GM18508 (cell line): ENCODE results near the gene LCT.
A peak's percentile ranks its signal among the peaks of the same experiment; 100 is the strongest.
"Not testable (repeated sequence)": the region's sequence is repeated elsewhere in the genome, so short reads cannot be mapped to it uniquely, and the experiment has no call there.

Source experiments
- ATAC-seq: cut with Tn5 transposase; IDR thresholded peaks from one replicate; pipeline ENCODE4 v1.9.1; 2021; ENCODE audit warnings: moderate number of reproducible peaks; ENCODE audit not compliant: insufficient read depth, unreplicated experiment

LCT gene

DNA sequence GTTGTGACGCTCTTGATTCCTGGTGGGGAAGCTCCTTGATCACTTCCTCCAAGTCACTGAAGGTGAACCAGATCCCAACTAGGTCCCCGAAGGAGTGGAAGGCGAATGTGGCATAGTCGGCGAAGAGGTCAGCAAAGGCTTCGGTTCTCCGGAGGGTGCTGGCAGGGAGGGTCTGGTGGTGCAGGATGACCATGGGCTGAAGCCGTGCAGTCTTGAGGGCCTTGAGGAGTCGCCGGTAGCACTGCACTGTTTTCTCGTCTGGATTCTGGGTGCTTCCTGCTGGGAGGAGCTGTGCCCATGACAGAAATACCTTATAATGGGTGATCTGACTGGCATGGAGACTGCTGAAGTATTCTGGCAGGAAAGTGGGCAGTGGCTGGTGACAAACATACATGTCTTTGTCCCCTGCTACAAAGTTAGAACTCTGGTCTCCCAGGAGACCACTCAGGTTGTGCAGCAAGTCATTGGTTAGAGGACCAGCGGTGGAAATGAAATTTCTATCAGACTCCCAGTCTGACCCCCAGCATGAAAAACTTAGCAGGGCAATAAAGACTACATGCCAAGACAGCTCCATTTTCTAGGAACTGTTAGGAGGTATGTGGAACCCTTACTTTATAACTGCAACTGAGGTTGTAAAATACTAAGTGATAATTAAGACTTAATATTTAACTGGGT lies at the start of gene LCT:
TSS of gene LCT (minus strand) at position 589 of the 675 bp plus-strand sequence. CDS start at position 574, 15 bp downstream.
- ATAC-seq, result no peak

DNA sequence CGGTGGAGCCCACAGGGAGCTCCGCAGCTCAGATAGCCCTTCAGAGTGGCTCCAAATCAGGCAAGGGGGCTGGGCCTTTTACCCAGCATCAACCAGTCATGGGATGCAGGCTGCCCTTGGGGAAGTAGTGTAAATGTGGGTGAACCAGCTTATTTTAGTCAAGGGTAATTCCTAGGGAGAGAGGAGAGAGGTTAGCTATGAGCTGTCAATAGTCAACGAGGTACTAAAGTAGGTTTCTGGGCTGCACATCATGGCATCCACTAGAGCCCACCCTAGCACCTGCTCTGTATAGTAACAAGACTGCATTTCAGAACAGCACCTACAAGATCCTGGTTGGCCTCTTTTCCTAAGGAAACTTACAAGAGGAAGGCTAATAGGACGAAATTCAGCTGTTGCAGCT lies 48.7 kb upstream of the LCT start:
- ATAC-seq, result no peak

DNA sequence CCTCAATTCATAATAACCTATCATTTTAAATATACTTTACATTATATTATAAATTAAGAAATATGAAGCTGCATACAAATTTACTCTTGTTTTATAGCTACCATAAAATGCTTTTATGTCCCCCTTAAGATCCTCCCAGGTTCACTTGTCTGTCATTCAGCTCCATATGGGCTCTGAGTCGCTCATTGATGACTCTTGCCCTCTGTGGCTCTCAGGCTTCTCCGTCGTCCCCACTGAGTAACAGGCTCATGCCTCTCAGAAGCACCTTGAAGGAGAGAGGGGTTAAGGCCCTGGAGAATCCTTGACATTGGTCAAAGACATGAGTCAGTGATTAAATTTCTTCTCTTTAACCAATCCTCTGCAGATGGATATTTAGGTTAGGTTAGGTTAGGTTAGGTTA lies 45.4 kb upstream of the LCT start:
- ATAC-seq, result no peak

DNA sequence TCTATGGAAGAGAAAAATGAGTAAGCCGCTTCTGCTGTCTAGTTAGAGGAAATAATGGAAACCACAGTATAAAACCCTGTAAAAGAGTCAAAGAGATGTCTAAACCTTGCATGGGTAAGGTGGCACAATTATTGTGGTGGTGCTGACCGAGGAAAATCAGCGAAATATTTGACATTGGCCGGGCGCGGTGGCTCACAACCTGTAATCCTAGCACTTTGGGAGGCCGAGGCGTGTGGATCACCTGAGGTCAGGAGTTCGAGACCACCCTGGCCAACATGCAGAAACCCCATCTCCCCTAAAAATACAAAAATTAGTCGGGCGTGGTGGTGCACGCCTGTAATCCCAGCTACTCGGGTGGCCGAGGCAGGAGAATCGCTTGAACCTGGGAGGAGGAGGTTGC lies 39.8 kb upstream of the LCT start:
- not testable (repeated sequence) for ATAC-seq

DNA sequence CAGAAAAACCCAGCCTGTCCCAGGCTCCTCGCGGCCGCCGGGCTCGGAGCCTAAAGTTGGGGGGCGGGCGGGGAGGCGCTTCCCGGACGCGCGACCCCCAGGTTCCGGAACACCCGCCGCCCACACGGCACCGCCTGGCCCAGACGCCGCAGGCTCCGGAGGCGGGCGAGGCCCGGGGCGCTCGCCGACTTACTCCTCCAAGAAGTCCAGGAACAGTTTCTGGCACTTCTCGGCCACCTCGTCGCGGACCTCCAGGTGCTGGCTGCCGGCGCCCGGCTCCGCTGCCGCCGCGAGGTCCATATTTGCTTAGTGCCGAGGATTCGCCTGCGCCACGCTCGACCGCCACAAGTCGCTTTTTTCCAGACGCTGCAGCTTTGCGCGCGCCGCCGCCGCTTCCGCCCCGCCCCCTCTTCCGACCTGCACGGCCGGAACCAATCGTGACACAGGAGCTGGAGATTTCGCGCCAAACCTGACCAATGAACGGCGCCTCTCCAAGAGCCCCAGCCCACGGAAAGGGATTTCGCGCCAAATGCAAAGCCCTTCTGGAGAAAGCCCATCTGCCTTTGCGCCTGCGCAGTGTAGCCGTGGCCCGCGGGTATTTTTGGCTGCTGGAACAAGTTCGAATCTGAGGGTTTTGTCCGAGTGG lies 39.2 kb upstream of the LCT start, which contains the start of gene MCM6:
TSS of gene MCM6 (minus strand) at position 378 of the 646 bp plus-strand sequence. CDS start at position 300, 78 bp downstream.
- ATAC-seq, result peak; percentile 75

DNA sequence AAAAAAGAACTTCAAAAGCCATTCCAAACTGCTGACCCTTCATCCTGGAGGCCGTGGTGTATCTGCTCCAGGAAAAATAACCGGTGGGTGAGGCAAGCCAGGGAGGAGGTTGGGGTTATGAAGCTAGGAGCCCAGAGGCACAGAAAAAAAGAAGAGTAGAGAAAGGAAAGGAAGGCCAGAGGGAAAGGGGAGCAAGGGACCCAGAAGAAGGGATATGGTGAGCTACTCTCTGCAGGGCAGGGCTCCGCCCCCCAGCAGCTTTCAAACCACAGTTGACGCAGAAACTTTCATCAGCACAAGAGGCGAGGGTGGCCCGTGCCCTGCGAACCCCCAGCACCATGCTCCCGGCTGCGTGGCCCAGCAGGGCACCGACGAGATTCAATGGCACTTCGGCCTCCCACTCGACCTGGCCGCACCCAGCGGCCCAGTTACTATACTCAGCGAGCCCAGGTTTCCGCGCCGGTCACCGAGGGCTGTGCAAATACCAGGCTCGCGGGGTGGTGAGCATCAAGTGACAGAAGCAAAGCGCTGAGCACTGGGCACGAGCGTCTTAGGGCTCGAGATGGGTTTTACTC lies 38.6 kb upstream of the LCT start:
- ATAC-seq, result peak; percentile 39

DNA sequence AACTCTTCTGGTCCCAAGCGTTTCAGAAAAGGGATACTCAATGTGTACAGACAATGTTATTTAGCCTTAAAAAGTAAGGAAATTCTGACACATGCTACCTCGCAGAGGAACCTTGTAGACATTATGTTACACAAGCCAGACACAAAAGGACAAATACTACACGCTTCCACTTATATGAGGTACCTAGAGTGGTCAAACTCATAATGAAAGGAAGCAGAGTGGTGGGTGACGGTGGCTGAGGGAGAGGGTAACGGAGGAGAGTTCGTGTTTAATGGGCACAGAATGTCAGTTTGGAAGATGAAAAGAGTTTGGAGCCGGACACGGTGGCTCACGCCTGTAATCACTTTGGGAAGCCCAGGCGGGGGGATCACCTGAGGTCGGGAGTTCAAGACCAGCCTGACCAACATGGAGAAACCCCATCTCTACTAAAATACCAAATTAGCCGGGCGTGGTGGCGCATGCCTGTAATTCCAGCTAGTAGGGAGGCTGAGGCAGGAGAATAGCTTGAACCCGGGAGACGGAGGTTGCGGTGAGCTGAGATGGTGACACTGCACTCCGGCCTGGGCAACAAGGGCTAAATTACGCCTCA lies 37.9 kb upstream of the LCT start:
- no peak for ATAC-seq

DNA sequence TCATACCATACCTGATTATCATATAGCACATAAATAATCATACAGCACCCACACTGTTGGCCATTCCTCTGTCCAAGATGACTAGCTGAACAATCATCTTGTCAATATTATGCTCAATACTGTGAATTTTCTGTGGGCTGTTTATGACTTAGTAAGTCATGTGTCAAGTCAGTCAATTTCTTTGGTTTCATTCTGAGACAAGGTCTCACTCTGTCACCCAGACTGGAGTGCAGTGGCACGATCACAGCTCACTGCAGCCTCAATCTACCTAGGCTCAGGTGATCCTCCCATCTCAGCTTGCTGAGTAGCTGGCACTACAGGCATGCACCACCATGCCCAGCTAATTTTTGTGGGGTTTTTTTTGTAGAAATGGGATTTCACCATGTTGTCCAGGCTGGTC lies 33.6 kb upstream of the LCT start:
- ATAC-seq, result no peak

DNA sequence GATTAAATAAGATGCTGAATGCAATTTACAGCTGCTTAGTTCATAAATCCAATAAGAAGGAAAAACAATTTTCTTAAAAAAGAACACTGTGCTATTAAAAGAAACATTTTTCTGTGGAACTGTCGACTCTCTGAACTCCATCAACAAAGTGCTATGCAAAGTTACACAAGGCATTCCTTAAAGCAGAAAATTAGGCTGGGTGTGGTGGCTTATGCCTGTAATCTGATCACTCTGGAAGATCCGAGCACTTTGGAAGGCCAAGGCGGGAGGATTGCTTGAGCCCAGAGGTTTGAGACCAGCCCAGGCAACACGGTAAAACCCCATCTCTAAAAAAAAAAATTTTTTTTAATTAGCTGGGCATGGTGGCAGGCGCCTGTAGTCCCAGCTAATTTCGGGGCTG lies 26.2 kb upstream of the LCT start:
- no peak for ATAC-seq

DNA sequence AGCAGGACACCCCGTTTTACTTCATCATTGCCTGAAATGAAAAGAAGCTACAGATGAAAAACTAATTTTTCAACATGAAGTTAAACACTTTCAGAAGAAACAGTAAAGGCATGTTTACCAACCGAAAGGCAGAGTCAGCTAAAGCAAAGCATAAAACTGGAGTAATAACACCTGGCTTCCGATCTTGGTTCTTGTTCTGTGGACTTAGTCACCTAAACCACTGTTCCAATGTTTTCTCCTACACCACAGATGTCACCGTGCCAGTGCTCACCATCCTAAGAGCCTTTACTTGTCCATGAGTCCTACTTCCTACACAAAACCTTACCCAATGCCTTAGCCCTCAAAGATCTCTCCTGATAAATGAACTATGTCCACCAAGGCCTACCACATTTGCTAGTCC lies 25.7 kb upstream of the LCT start:
- no peak for ATAC-seq

DNA sequence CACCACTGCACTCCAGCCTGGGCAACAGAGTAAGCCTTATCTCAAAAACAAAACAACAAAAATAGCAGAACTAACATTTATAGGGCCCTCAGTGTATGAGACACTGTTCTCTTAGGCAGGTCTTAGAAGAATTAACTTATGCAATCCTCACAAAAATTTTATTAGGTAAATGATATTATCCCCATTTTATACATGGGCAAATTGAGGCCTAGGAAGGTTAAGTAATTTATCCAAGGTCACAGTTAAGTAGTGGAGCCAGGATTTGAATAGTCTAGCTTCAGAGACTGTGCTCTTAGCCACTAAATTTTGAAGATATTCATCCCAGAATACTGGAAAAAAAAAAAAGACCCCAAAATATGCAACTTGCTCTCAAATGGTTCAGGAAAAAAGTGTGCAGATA lies 16.4 kb upstream of the LCT start:
- ATAC-seq, result no peak

DNA sequence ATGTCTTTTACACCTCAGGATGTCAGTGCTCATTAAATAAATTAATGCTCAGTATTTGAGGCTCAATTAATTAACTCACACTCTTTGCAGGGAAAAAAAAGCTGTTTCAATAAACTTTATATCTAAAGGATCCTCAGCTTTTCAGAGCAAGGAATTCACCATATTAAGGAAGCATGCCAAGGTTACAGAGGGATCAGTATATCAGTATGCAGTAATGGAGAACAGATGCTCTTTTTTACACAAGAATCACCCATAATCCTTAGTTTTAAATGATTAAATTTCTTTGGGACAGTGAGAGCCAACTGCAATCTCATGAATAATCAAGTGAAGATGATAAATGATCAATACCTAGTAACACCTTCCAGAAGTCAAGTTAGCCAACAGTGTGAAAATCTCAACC lies 14.9 kb upstream of the LCT start:
- no peak for ATAC-seq

DNA sequence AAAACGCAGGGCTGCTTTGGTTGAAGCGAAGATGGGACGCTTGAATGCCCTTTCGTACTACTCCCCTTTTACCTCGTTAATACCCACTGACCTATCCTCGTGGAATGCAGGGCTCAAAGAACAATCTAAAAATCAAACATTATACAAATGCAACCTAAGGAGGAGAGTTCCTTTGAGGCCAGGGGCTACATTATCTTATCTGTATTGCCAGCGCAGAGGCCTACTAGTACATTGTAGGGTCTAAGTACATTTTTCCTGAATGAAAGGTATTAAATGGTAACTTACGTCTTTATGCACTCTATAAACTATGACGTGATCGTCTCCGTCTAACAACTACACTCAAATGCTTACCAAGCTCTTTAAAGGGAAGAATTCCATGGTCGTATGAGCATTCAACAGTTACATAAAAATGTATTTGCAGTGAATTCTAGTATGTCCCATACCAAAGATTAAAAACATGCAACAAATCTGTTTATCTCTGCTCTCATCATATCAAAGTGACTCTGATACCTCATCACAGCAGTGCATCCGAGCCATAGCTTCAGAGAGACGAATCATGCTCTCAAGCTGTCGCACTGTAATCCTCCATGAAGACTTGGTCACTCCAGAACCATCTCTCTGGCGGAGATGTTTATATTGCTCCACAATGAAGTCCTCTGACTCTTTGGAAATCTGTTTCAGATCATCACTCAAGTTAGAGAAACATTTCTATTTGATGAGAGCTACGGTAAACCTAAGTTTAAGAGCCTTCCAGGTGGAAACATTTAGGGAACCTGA lies 14.1 kb upstream of the LCT start:
- no peak for ATAC-seq

DNA sequence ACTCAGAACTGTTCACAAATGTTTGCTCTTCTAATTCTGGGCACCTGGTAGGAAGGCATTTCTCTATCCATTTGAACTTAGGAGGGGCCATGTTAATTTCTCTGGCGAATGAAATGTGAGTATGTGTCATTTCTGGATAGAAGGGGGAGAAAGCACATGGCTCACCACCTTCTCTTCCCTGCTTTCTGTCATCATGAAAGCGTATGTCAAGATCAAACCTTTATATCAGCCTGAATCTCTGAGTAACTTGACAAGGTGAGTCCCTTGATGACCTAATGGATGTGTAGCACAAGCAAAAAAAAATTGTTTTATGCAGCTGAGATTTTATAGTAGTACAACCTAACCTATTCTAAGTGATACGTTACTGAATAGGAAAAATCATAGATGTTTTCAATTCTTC lies 12.1 kb upstream of the LCT start:
- ATAC-seq, result no peak

DNA sequence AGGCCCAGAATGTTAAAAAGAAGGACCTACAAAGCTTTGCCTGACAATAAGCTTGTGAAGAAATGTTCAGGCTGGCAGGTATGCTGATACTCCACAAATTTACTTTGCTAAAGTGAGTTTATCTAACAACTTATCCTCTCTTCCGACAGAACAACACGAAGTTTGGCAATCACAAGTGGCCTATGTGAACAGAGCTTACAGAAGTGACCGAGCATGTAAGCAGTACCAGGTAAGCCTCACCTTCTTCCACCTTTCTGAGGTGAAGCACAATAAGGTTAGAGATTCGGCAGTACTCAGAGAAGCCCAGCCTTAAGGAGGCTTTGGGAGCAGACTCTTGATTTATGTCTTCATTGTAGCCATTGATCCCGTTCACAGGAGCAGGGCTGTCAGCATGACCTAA lies 9.0 kb upstream of the LCT start:
- ATAC-seq, result no peak

DNA sequence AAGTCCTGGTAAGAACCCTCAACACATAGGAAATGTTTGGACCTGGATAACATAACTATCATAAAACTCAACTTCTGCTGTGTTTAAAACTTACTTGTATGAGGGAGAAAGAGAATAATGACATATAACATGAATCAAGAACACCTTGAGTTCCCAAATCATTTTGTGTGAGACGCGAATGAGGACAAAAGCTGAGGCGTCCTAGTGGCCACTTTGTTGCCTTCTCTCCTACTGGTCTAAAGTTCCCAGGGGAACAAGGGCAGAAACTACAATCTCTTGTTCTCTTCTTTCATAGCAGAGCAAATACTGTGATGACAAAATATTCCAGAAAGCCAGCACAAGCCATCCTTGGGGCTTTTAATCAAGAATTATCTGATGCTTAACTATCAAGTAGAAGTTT lies 8.3 kb upstream of the LCT start:
- no peak for ATAC-seq

DNA sequence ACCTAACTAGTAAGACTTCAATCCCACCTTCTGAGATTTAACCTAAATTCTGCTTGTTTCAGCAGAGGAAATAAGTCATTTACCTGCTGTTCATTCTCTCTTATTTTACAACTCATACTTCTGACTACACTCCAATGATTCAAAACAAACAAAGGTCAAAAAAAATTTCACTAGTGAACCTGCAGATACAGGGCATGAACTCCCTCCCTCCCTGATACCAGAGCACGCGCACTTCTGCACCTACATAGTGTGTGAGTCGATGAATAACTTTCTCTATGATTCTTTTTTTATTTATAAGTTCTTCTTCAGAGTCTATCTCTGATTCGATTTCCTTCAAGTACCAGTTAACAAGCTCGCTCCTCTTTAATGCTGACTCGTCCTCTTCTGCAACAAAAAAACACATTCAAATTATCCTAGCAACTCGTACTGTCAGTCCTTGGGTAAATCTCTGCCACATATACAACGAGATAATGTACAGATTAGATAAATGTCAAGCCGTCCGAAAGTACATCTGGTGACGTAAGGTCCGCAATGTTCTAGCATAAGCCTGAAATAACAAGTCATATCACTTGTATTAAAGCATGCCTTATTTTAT lies 7.4 kb upstream of the LCT start:
- ATAC-seq, result no peak

DNA sequence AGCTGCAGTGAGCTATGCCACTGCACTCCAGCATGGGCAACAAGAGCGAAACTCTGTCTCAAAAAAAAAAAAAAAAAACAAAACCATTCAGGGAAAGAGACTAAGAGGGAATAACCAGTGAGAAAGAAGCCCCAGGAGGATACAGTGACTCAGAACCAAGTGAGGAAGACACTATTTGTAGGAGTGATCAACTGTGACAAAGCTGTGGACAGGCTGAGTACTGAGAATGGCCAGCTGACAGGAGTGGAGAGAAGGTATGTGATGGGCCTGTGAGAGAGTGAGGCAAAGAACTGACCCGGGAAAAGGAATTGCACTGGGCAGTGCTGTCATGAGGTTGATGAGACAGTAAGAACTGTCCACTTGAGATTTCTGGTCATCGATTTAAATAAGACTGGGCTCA lies 6.7 kb upstream of the LCT start:
- no peak for ATAC-seq

DNA sequence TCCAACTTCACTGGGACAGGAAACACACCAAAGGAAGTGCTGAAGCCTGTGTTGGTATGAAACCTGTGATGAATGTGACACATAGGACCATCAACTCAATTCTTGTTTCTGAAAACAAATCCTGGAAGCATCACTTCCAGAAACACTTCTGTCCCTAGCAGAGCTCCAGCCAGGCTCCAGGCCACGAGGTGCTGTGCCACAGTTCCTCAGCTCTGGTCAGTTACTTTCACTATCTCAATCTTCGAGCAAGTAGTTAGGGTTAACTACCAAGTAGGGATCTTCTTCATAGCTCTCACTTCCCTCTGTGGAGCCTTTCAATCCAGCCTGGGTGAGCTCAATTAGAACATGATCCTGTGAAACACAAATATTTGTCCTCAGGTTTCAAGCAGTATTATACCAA lies 3.6 kb upstream of the LCT start:
- ATAC-seq, result no peak

DNA sequence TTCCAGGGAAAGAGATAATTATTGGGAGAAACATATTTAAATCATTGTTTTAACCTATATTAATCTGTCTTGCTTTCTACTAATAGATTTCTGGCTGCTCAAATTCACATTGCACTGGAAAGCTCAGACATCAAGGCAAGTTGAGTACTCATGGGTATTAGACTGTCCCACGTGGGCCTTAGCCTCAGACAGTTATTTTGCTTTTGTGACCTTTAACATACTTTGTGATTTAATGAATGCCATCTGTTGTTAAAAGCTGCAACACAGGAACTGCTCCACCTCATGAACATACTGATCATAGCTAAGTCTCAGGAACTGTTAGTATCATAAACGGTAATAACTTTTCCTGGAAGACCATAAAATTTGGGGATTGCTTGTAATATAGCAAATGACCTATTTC lies 2.7 kb upstream of the LCT start:
- no peak for ATAC-seq
